ENCODE results near the gene ZNF503.

ZNF503 gene

DNA sequence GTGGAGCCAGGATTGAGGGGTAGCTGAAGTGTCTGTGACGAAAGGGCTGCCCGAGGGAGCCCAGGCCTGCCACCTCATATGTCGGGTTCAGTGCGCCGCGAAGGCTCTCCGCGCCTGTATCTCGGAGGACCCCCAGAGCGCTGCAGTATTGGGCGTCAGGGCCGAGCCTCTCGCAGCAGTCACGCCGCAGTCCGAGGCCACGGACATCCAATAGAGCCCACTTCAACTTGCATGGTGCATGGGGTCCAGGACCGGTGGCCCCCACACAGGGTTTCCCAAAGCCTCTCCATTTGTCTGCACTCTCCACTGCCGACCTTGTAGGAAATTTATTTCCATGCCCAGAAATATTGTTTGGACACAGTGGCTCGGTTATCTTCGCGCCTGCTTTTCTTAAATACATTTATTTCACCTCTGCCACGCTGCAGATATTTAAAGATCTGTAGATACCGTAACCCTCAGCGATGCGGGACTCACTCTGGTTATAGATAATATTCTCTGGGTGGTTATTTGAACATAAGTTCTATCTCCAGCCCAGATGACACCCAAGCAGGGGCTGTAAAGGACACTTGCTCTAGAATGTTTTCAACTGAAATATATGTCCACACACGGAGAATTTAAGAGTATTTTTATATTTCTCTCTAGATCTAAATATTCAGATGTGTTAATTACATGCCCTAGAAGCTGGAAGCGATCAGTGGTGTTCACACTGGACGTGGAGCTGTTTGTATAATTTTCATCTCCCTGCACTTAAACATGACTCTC lies 5.1 kb upstream of the ZNF503 start:
- ATAC-seq (replicated peaks): no peak
- H3K36me3 Mint-ChIP-seq: peaks cover 3 to 7% of the 10 kb centered on the region in 2 donors
- no peak for DNase-seq
- no peak overlapping the region for H3K4me3 Mint-ChIP-seq
- H3K27ac Mint-ChIP-seq: no peak overlapping the region
- H3K27me3 Mint-ChIP-seq: peaks cover 71 to 91% of the 10 kb centered on the region in 2 donors
- peaks cover 22 to 47% of the 10 kb centered on the region in 2 donors for H3K4me1 Mint-ChIP-seq
- peaks cover 4% of the 10 kb centered on the region in 2 donors for H3K9me3 Mint-ChIP-seq

GRCh38 chr10:75405598-75406461 lies 4.3 kb upstream of the ZNF503 start:
- H3K27ac Mint-ChIP-seq: peak overlapping the region; percentile 85

DNA sequence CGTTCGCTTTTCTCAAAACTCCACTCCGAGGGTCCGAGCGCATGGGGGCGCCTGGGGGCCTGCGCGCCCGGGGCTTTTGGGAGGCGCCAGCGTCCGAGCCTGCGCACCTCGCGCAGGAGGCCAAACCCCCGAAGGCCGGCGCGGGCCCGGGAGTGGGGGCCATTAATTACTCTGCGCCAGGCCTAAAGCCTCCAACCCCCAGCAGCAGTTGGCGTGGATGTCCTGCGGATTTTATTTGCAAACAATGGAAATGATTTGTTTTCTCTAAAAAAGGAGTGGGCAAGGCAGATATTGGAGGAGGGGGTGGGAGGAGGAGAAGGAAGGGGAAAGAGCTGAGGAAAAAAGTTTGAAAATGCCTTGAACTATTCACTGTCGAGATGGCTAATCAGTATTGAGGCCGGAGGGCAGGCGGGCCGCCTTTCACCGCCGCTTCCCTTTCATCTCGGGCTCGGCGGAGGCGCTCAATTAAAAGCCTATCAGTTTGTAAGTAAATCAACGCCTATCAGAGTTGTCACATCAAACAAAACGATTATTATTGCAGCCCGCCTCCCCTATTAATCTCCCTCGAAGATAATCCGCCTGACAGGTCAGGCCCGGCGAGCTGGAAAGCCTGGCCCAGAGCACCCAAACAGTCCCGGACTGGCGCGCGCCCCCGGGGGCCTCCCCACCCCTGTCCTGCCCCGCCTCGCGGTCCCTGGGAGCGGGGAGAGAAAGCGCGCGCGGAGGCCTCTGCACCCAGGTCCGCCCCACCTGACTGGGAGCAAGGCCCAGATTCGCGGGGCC lies 3.4 kb upstream of the ZNF503 start:
- peaks cover 63 to 91% of the 10 kb centered on the region in 2 donors for H3K27me3 Mint-ChIP-seq
- ATAC-seq (replicated peaks) (no peak), DNase-seq (no peak)
- H3K4me1 Mint-ChIP-seq: peaks cover 27 to 58% of the 10 kb centered on the region in 2 donors
- H3K27ac Mint-ChIP-seq: no peak overlapping the region
- peaks cover 3 to 7% of the 10 kb centered on the region in 2 donors for H3K36me3 Mint-ChIP-seq
- H3K4me3 Mint-ChIP-seq: no peak overlapping the region
- H3K9me3 Mint-ChIP-seq: peaks cover 3 to 4% of the 10 kb centered on the region in 2 donors

More at GRCh38 chr10:75405598-75406461, 4.3 kb upstream of the ZNF503 start:
- peaks cover 65 to 91% of the 10 kb centered on the region in 2 donors for H3K27me3 Mint-ChIP-seq
- peak overlapping the region in 1 of 2 donors; percentile 29 for H3K4me3 Mint-ChIP-seq
- DNase-seq (no peak), ATAC-seq (replicated peaks) (no peak)
- H3K4me1 Mint-ChIP-seq: peaks cover 22 to 50% of the 10 kb centered on the region in 2 donors
- peaks cover 3 to 7% of the 10 kb centered on the region in 2 donors for H3K36me3 Mint-ChIP-seq
- H3K9me3 Mint-ChIP-seq: peaks cover 4% of the 10 kb centered on the region in 2 donors

DNA sequence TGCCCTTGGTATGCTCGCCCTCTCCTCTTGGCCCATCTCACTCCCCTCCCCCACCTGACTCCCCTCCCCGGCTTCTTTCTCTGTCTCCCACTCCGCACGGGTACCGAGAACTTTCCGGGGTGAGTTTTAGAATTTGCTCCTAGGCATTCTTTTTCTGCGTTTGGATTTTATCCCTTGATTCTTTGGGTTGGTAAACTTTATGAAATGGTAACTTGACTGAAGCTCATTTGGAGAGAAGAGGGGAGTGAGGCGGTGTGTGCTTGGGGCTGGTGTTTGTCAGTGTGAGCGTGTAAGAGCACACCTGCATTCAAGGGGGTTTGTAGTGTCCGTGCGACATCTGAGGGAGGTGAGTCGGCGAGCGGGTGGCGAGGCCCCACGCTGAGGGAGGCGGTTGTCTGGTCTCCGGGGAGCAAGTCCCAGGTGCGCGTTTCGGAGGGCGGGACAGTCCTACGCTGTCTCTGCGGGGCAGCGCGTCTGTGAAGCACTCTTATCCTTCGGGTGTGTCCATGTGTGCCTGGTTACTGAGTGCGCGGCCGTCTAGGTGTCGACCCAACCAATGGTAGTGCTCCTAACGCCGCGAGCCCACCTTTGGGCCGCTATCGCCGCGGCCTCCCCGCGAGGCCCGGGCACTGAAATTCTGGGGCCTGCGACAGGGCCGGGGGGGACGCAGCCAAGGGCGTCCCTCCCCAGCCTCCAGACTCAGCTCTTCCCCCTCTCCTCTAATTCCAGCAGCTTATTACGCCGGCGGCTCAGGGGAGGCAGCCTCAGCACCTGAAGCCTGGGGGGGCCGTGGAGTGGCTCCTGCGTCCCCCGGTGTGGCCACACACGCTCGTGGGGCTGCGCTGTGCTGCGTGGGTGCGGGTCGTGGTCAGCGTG lies 2.6 kb upstream of the ZNF503 start:
- ATAC-seq (replicated peaks): no peak
- Mint-ChIP-seq H3K36me3 (peaks cover 3 to 7% of the 10 kb centered on the region in 2 donors), H3K27ac (peak overlapping the region; percentile 52), H3K4me3 (peak overlapping the region; percentile 17 to 22), H3K27me3 (peaks cover 61 to 88% of the 10 kb centered on the region in 2 donors), H3K4me1 (peaks cover 27 to 56% of the 10 kb centered on the region in 2 donors), H3K9me3 (peaks cover 3 to 4% of the 10 kb centered on the region in 2 donors)
- DNase-seq: no peak

- peak overlapping the region; percentile 82 to 87 for H3K4me3 Mint-ChIP-seq
- peaks cover 3 to 7% of the 10 kb centered on the region in 2 donors for H3K36me3 Mint-ChIP-seq
- H3K27ac Mint-ChIP-seq: peak overlapping the region; percentile 10
- ATAC-seq (replicated peaks) (no peak), DNase-seq (no peak)
- H3K27me3 Mint-ChIP-seq: peaks cover 64 to 93% of the 10 kb centered on the region in 2 donors
- H3K4me1 Mint-ChIP-seq: peaks cover 26 to 52% of the 10 kb centered on the region in 2 donors
- peaks cover 4% of the 10 kb centered on the region in 2 donors for H3K9me3 Mint-ChIP-seq
Observed at GRCh38 chr10:75403144-75403938, 1.8 kb upstream of the ZNF503 start.

DNA sequence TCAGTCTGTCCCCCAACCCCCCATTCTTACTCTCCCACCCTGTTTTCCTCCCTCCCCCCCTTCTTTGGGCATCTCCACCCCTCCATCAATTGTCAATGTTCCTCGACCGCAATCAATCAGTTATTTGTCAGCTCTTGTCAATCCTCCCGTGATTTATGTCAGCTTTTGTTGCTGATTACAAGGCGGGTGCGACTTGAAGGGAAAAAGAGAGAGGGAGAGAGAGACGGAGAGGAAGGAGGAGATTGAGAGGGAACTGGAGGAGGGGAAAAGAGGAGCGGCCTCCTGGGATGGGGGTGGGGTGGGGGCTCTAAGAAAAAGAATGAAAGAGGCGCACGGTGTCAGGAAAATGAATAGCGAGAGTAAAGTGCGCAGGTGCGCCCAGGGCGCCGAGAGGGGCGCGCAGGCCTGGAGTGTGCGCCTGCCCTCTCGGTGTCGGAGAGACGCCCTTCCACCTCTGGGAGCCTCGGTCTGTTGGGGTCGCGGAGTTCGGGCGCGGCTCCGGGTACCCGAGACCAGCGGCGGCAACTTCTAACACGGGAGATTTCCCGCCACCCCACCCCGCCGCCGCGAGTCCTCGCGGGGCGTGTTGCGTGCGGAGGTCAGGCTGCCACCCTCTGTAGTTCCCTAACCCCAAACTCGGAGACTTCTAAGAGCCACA lies 1.1 kb upstream of the ZNF503 start:
- DNase-seq: no peak
- Mint-ChIP-seq H3K4me1 (peaks cover 26 to 51% of the 10 kb centered on the region in 2 donors), H3K27ac (peak overlapping the region; percentile 10), H3K27me3 (peaks cover 63 to 95% of the 10 kb centered on the region in 2 donors), H3K4me3 (peak overlapping the region; percentile 82 to 87), H3K9me3 (peaks cover 4% of the 10 kb centered on the region in 2 donors), H3K36me3 (peaks cover 3 to 7% of the 10 kb centered on the region in 2 donors)
- ATAC-seq (replicated peaks): no peak

- Mint-ChIP-seq H3K9me3 (peaks cover 4% of the 10 kb centered on the region in 2 donors), H3K27ac (no peak overlapping the region), H3K4me3 (peak overlapping the region; percentile 79 to 87), H3K36me3 (peaks cover 3 to 7% of the 10 kb centered on the region in 2 donors), H3K27me3 (peaks cover 54 to 91% of the 10 kb centered on the region in 2 donors), H3K4me1 (peaks cover 23 to 50% of the 10 kb centered on the region in 2 donors)
- ATAC-seq (replicated peaks) (peak; percentile 32 to 37), DNase-seq (no peak)
Observed at GRCh38 chr10:75400771-75401568, 594 bp downstream of the ZNF503 start.

DNA sequence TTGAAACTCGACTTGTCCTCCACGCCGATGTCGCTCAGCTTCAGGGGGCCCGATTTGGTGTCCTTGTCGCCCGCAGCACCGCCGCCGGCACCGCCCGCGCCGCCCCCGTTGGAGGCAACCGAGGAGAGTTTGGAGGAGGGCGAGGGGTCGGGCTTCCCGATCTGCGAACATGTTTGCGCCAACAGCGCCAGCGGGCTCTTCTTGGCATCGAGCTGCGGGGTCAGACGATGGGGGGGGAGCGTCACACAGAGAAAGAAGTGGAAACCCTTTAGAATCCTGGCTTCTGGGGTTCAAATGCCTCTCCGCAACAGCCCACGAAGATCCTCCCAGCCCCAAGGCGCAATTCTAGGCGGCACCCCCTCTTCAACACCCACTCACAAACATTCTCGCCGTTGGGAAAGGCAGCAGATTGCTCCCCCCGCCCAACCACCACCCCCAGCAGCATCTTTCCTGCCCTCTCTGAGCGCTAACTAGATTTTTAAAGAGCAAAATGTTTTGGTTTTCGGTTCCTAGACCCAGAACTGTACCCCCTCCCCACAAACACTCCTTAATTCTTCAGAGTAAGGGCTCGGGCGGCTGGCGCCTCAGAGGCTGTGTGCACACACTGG lies 1.3 kb downstream of the ZNF503 start:
- Mint-ChIP-seq H3K9me3 (peaks cover 0 to 1% of the 10 kb centered on the region in 2 donors), H3K36me3 (peaks cover 0 to 4% of the 10 kb centered on the region in 2 donors), H3K4me3 (peak overlapping the region; percentile 79 to 87), H3K27me3 (peaks cover 48 to 90% of the 10 kb centered on the region in 2 donors), H3K4me1 (peaks cover 23 to 45% of the 10 kb centered on the region in 2 donors), H3K27ac (no peak overlapping the region)
- DNase-seq (no peak), ATAC-seq (replicated peaks) (no peak)

DNA sequence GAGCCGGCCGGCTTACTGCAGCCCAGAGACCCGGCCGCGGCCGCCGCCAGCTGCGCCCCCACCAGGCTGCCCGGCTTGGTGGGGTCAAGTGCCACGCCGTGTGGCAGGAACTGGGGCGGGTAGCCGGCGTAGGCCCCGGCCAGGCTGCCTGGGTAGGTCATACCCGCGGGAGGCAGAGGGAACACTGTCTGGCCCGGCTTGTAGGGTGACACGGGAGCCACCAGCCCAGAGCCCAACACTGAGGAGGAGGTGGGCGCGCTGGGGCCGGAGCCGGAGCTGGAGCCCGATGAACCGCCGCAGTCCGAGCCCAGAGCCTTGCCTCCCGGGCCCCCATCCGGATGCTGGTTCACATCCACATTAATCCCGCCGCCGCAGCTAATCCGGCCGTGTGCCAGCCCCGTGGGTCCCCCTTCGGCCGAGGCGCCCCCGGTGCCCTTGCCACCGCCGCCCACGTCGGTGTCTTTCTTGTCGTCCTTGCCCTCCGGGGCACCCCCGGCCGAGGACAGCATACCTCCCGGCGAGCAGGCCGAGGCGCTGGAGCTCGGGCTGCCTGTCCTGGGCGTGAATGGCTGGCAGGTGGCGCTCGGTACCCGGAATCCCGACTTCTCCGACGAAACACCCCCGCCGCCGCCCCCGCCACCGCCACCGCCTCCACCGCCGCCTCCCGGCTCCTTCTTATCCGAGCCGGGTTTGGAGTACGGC lies 2.0 kb downstream of the ZNF503 start:
- H3K4me1 Mint-ChIP-seq: peaks cover 28 to 51% of the 10 kb centered on the region in 2 donors
- ATAC-seq (replicated peaks) (peak; percentile 42 to 50), DNase-seq (peak; percentile 36)
- peak overlapping the region; percentile 25 to 87 for H3K4me3 Mint-ChIP-seq
- H3K36me3 Mint-ChIP-seq: peaks cover 4 to 8% of the 10 kb centered on the region in 2 donors
- H3K27ac Mint-ChIP-seq: no peak overlapping the region
- peaks cover 0 to 1% of the 10 kb centered on the region in 2 donors for H3K9me3 Mint-ChIP-seq
- H3K27me3 Mint-ChIP-seq: peaks cover 55 to 90% of the 10 kb centered on the region in 2 donors

DNA sequence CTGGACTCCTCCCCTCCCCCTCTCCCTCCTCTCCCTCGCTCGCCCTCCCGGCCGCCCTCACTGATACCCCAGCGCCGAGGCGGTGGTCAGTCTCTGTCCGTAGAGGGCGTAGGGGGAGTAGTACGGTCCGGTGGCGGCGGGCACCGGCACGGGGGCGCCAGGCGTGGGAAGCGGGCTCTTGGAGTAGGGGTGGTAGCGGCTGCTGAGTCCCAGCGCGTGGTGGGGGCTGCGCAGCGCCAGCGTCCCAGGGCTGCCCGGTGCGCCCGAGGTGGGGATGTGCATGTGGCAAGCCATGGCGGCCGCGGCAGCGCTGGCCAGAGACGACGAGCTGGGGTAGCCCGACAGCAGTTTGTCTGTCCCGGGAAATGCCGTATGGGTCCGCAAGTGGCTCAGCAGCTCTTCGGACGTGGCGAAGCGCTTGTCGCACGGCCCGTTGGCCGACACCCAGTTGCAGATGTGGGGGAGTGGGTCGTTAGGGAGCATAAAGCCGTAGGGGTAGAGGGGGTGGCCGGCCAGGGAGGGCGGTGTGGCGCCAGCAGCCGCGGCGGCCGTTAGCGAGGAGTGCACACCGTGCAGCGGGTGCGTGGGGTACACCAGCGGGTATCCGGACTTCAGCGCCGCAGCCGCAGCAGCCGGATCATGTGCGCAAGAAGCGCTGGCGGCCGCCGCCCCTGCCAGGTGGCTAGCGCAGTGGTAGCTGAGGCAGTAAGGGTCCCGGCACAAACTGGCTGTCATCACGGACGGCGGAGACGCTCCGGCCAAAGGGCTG lies 2.7 kb downstream of the ZNF503 start:
- peaks cover 4 to 5% of the 10 kb centered on the region in 2 donors for H3K36me3 Mint-ChIP-seq
- H3K4me3 Mint-ChIP-seq: peak overlapping the region; percentile 35 to 51
- DNase-seq (no peak), ATAC-seq (replicated peaks) (no peak)
- H3K27ac Mint-ChIP-seq: no peak overlapping the region
- H3K4me1 Mint-ChIP-seq: peaks cover 26 to 48% of the 10 kb centered on the region in 2 donors
- H3K9me3 Mint-ChIP-seq: peaks cover 0 to 1% of the 10 kb centered on the region in 2 donors
- peaks cover 58 to 90% of the 10 kb centered on the region in 2 donors for H3K27me3 Mint-ChIP-seq
